A549 (cell line): ENCODE data around the gene MUC20.
"Not testable (repeated sequence)": the region's sequence is repeated elsewhere in the genome, so short reads cannot be mapped to it uniquely, and the experiment has no call there.

ENCODE experiments used
- CBX8 ChIP-seq: fragments of 200-600 bp; sonication (generic); IDR thresholded peaks from 2 replicates; pipeline ENCODE4 v1.6.1; 2016
- CHD2 ChIP-seq: fragments of 150-350 bp; IDR thresholded peaks from 2 replicates; pipeline ENCODE4 v1.6.1; 2014; ENCODE audit warnings: low read length; ENCODE audit not compliant: partially characterized antibody
- EHMT2 ChIP-seq: fragments of 200-600 bp; sonication (generic); IDR thresholded peaks from 2 replicates; pipeline ENCODE4 v1.6.1; 2016; ENCODE audit warnings: antibody characterized with exemption, low read depth, mild to moderate bottlenecking, moderate library complexity
- EP300 ChIP-seq, 2 experiments: fragments of >200 bp; sonication (Bioruptor Twin); formaldehyde crosslinking; IDR thresholded peaks; 2 replicates in 1 of 2; 3 replicates in 1 of 2; pipeline ENCODE4 v1.6.1; 2016 to 2017
- FOSL2 ChIP-seq, 2 experiments: fragments of 450-650 bp in 1 of 2; fragments of >200 bp in 1 of 2; sonication (Bioruptor Twin) in 1 of 2; formaldehyde crosslinking; IDR thresholded peaks; 2 replicates each; pipeline versions ENCODE4 v1.5.0 to v1.6.1; 2016 to 2020; ENCODE audit warnings: mild to moderate bottlenecking in 1 of 2, moderate library complexity in 1 of 2
- KDM1A ChIP-seq: fragments of 200-600 bp; sonication (generic); IDR thresholded peaks from 2 replicates; pipeline ENCODE4 v1.6.1; 2016; ENCODE audit warnings: low read depth, mild to moderate bottlenecking
- MAFK ChIP-seq: fragments of 450-650 bp; IDR thresholded peaks from 2 replicates; pipeline ENCODE4 v1.6.1; 2014; ENCODE audit not compliant: partially characterized antibody
- POLR2A ChIP-seq: IDR thresholded peaks from 2 replicates; pipeline ENCODE4 v1.6.1; 2012; ENCODE audit warnings: mild to moderate bottlenecking, low read length
- RCOR1 ChIP-seq: fragments of 150-350 bp; IDR thresholded peaks from 2 replicates; pipeline ENCODE4 v1.6.1; 2014; ENCODE audit warnings: antibody characterized with exemption, low read length, low read depth
- TFCP2L1 ChIP-seq: fragments of 250-450 bp; sonication (Bioruptor Pico); IDR thresholded peaks from 2 replicates; pipeline ENCODE4 v1.5.0; 2021; ENCODE audit warnings: mild to moderate bottlenecking
- ZFP36 ChIP-seq: fragments of 450-650 bp; IDR thresholded peaks from 2 replicates; pipeline ENCODE4 v1.6.1; 2014; ENCODE audit warnings: borderline replicate concordance; ENCODE audit not compliant: partially characterized antibody
- TF ChIP-seq, protein P1 (sequence below): fragments of >200 bp; sonication (Bioruptor Twin); formaldehyde crosslinking; IDR thresholded peaks from 3 replicates; pipeline ENCODE4 v1.5.1; 2016
- TF ChIP-seq, protein P2 (sequence below): IDR thresholded peaks from 2 replicates; pipeline ENCODE4 v1.6.1; 2012

DNA sequence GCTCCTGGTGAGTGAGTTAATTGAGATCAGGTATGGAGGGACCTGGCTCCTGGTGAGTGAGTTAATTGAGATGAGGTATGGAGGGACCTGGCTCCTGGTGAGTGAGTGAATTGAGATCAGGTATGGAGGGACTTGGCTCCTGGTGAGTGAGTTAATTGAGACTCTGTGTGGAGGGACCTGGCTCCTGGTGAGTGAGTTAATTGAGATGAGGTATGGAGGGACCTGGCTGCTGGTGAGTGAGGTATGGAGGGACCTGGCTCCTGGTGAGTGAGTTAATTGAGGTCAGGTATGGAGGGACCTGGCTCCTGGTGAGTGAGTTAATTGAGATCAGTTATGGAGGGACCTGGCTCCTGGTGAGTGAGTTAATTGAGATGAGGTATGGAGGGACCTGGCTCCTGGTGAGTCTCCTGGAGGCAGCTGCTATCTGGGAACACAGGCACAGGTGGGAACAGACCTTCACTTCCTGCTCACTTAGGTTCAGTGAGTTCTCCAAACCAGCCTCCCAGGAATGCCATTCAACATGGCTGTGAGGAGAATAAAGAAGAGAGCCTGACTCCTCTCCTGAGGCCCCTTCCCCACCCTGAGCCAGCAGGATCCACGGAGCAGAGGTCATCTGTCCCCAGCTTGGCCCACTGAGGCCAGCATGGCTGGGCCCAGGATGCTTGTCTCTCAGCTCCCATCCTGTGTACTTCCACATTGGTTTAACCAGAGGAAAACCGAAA, 9.5 kb upstream of the MUC20 start:
- TF ChIP-seq RCOR1; POLR2A; EP300 (IDR thresholded peaks at IDR 0.05); CBX8; FOSL2 (IDR thresholded peaks at IDR 0.05); FOSL2 (CRISPR knock-in tag; IDR thresholded peaks at IDR 0.05); ZFP36; MAFK; CHD2; EHMT2; TFCP2L1; KDM1A: not testable (repeated sequence)
- TF ChIP-seq, protein P1, sequence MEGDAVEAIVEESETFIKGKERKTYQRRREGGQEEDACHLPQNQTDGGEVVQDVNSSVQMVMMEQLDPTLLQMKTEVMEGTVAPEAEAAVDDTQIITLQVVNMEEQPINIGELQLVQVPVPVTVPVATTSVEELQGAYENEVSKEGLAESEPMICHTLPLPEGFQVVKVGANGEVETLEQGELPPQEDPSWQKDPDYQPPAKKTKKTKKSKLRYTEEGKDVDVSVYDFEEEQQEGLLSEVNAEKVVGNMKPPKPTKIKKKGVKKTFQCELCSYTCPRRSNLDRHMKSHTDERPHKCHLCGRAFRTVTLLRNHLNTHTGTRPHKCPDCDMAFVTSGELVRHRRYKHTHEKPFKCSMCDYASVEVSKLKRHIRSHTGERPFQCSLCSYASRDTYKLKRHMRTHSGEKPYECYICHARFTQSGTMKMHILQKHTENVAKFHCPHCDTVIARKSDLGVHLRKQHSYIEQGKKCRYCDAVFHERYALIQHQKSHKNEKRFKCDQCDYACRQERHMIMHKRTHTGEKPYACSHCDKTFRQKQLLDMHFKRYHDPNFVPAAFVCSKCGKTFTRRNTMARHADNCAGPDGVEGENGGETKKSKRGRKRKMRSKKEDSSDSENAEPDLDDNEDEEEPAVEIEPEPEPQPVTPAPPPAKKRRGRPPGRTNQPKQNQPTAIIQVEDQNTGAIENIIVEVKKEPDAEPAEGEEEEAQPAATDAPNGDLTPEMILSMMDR, result not testable (repeated sequence)
- TF ChIP-seq, protein P2, sequence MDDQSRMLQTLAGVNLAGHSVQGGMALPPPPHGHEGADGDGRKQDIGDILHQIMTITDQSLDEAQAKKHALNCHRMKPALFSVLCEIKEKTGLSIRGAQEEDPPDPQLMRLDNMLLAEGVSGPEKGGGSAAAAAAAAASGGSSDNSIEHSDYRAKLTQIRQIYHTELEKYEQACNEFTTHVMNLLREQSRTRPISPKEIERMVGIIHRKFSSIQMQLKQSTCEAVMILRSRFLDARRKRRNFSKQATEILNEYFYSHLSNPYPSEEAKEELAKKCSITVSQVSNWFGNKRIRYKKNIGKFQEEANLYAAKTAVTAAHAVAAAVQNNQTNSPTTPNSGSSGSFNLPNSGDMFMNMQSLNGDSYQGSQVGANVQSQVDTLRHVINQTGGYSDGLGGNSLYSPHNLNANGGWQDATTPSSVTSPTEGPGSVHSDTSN, result not testable (repeated sequence)
